ENCODE data around the gene ZSWIM9.

- TF ChIP-seq POLR2AphosphoS5 (IDR thresholded peaks at IDR 0.05; ENCODE audit: low read depth, low read length), result no peak
- no peak for TF ChIP-seq POLR2A (IDR thresholded peaks at IDR 0.05; ENCODE audit: low read depth, low read length)
Measured at GRCh38 chr19:48247212-48247611, 76.7 kb downstream of the ZSWIM9 start.
